HG03439 (cell line): ENCODE data around the gene TSPAN15.

Source experiments
- ATAC-seq: cut with Tn5 transposase; IDR thresholded peaks from one replicate; pipeline ENCODE4 v1.9.1; 2021; ENCODE audit warnings: mild to moderate bottlenecking, moderate library complexity; ENCODE audit not compliant: unreplicated experiment

TSPAN15 gene

DNA sequence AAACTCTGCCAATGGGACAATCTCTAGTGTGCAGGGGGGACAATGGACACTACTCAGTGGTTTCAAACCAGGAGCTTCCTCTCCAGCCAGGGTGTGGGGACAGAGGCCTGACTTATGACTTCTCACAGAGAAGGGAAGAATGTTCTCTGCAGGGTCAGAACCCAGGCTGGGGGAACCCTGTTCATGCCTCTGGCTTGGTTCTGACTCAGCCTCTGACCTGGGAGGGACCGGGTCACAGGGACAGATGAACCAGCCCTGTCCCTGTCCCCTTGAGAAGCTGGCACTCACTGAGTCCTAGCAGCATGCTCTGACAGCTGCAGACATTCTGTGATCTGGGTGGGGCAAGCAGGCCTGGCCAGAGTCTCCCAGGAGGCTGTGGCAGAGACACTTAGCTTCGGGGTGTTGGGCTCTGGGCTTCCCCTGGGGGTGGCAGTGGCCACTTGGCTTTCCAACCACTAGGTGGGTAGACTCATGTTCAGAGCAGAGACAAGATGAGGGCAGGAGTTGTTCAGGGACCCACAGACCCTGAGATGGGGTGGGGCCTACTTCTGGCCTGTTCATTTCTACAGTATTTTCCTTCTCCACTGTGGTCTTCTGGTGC is 13.6 kb downstream of the TSPAN15 start:
- no peak for ATAC-seq

DNA sequence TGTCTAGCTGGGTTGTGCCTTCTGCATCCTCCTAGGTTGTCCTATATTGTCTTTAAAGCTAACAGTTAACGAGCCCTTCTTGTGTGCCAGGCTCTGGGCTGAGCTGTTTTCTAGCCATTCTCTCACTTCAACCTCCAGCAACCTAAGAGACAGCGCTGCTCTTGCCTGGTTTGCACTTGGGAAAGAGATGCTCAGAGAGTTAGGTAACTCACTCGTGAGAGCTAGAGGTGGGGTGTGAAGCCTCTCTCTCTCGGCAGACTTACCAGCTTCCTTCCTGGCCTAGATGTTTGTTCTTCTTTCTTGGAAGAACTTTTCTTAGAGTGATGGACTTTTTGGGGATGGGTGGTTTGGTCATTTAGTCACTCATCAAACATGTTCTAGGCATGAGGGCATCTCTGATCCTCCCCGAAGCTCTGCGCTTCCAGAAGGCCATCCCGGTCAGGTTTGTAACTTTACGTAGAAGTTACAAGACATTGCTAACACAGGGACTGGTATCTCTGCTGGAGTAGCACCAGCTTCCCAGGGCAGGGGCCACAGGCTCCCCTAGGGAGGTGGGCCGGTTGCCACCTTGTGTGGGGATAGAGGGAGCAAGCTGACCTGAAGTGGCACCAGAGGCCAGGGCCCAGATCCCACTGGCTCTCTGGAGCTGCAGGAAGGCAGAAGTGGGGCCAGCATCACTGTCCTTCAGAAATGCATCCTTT is 14.3 kb downstream of the TSPAN15 start:
- ATAC-seq = no peak

DNA sequence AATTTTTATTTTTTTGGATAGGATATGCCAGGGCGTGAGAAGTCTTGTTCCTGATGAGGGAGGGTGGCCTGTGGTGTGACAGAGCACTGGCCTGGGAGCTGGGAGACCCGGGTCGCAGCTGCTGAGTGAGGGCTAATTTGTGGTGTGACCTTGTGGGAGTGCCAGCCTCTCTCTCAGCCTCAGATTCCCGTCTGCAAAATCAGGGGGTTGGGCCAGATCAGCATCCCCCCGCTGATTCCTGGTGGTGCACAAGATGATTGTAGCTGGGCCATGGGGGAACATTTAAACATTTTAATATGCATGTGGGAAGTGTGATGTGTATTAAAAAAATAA is 14.9 kb downstream of the TSPAN15 start:
- no peak for ATAC-seq

DNA sequence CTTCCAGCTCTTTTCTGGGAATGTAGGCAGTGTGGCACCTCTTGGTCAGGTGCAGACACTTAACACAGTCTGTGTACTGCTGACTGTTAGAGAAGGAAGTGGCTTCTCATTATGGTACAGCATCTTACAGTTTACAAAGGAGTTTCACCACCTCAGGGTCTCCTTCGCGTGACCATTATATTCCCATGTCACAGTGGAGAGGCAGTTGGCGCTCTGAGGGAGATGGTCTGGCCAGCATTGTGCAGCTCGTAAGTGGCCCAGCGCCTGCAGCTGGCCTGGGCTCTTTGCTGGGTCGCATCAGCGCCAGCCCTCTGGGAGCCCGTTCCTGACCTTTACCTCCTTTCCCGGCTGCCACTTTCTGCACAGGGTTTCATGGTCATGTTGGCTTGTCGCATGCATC is 15.4 kb downstream of the TSPAN15 start:
- no peak for ATAC-seq

DNA sequence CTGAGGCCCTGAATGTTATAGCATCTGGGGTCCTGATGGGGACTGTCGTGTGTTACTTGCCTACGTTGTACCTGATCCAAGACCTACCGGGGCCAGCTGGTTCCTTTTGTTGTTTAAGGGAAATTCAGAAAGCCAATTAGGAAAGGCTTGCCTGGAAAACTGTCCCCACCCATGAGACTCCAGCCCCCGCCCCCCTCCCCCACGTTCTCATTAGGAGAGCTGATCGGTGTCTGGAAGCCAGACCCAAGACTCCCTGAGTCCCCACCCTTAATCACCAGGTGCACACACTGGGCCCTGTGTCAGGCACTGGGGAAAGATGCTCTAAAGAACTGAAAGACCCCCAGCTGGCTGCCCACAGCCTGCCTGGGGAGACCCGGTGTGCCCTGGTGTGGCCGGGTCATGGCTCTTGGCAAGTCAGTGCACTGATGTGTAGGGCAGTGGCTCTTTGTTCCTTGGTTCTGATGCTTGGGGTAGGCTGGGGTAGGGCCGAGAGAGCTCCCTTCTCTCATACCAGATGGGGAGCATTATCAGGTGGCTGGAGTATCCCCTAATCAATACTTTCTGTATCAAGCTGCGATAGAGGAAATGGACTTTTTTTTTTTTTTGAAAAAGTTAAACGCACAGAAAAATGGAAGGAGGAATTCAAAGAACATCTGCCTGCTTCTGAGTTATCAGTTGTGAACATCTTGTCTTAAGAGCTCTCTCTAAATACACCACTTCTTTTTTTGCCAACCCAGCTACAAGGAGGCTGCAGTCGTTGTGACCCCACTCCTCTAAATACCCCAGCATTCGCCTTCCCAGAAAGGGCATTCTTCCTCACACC is 16.9 kb downstream of the TSPAN15 start:
- ATAC-seq = no peak

DNA sequence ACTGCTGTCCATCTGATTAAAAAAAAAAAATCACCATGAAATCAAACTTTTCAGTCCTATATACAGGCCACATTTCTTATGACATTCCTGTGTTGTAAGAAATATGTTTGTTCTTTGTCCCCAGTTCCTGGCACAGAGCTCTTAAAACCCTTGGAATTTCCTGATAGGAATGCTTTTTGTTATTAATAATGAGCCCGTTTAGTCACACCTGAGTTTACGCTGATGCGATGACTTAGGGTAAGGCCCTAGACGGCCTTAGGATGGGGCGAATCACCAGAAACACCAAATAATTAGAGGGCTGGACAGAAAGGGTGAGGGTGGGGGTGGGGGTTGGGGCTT is 17.5 kb downstream of the TSPAN15 start:
- no peak for ATAC-seq

DNA sequence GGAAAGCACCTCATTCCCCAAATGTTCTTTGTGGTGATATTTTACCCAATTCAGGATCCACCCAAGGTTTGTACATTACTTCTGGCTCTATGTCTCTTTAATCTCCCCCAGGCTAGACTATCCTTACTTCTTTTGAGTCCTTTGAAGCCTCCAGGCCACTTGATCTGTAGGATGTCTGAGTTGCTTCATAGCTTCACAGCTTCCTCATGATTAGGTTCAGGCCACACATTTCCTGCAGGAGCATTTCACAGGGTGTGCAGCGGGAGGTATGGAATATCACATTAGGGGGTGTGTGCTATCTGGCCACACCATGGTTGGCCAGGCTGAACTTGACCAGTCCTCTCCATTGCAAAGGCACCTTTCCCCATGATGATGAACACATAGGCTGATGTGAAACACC is 18.7 kb downstream of the TSPAN15 start:
- no peak for ATAC-seq

DNA sequence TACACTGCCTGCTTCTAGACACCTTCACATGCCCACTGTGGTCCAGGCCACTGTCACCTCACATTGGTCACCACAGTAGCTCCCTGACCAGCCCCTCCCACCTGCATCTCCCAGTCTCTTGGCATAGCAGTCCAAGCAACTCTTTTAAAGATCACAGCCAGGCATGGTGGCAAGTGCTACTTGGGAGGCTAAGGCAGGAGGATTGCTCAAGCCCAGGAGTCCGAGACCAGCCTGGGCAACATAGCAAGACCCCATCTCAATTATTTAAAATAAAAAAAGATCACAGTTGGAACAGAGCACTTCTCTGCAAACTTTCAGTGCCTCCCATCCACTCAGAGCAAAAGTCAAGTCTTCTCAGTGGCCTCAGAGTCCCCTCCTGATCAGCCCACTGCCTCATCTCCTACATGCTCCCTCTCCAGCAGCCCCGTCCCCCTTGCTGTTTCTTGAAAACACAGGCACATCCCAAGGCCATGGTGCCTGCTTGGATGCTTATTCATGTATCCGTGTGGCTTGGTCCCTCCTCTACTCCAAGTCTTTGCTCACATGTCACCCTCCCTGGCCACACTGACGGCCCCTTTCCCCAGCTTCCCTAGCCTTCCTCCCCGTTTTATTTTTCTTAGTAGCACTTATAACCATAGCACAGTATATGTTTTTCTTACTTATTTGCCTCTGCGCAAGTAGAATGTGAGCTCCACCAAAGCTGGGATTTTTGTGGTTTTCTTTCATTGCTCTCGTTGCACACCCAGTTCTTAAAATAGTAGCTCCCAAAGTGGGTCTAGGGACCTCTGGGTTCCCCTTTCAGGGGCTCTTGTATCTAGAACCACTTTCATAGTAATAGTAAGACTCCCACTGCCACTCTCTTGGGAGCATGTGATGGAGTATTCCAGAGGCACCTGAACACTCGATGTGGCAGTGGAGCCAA is 19.5 kb downstream of the TSPAN15 start:
- no peak for ATAC-seq

DNA sequence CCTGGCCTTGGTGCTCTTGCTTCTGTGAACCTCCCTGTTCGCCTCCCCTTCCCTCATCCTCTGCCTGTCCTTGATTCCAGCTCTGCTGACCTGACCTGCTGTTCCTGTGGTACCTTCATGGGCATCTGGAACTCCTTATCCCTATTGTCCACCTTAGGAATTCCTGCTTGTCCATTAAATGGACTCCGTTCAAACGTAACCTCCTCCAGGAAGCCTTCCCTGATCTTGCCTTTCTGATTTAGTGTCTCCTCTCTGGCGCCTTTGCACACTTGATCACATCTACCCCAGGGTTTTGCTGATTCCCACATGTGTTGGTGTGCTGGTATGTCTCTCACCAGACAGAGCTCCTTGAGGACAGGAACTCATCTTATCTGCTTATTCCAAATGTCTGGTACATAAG is 20.9 kb downstream of the TSPAN15 start:
- ATAC-seq = no peak

DNA sequence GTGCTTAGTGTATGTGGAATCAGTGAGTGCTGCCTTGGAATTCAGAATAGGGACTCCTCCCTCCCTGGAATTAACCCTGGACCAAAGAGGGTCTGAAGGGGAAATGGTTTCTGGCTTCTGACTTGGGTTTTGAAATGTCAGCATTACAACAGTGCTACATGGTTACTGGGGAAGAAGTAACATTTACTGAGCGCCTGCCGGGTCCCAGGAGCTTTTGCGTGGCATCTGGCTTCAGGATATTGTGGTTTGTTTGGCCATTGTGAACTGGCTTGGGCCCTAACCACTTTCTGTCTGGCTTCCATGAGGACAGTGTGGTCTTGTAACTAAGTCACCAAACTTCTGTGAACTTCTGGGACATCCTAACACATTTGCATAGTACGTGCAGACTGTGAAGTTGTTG is 21.3 kb downstream of the TSPAN15 start:
- no peak for ATAC-seq

DNA sequence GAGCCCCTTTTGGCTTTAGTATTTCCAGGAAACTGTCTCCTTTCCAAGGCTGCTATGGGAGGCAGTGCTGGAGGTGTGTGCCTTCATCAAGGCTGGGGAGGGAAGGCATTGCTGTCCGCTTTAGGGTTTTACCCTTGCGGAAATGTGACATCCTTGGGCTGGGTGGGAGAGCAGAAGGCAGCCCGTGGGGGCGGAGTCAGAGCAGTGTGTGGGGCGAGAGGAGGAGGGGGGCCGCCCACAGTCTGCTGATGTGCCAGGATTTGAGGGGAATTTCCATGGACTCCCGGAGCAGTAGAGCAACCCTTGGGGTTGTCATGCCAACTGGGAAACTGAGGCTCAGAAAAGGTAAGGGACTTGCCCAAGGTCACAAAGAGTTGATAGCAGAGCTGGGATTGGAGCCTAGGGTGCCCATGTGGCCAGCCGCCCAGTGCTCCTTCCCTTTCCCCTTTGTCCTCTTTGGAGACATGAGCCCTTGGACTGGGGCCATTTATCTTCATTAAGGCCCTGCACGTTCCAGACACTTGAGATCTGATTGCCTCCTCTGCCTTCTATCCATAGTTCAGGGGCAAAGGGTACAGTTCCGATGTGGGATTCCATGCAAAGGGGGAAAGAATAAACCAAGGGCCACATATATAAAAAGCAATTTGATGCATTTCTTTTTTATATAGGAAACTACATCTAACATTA is 22.2 kb downstream of the TSPAN15 start:
- ATAC-seq = no peak

DNA sequence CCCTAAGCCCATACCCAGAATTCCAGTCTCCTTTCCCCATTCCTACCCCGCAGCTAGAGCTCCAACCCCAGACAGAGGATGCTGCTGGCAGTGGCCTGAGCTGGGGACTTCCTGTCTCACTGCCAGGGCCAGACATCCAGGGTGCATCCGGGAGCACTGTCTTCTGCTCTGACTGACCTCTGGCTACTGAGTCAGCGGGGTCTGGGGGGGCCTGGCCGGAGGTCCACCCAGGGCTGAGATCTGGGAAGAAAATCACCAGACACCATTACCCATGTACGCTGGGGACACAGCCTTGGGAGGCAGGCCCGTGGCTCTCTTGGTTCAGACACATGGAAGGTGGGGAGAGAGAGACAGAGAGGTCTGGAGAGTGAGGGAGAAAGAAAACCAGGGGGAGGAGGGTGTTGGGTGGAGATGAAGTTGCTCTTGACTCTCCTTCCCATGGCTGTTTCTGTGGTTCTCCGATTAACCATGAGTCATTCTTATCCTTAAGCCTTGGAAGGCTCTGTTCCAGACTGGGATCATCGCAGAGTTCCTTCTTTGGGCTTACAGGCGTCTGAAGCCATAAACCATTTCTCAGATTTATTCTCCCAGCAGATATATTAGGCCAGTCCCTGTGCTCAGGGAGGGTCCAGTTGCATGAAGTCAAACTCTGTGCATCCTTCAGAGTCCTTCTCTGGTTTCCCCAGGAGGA is 23.6 kb downstream of the TSPAN15 start:
- ATAC-seq = no peak

DNA sequence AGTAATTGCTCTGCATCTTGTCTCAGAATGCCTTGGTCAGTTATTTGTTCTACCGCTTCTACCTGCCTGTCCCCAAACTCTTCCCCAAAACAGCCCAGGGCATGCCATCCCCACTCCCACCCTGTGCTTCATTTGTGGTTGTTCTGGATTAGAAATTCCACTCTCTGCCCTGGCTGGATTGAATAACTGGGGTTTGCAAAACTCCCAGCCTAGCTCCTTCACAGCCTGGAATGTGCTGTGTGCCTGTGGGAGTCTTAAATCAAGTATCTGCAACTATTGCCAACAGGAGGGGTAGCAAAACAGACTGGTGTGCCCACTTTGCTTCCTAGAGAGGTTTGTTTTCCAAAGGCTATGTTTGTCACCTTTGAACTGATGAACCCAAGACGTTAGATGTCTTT is 24.2 kb downstream of the TSPAN15 start:
- ATAC-seq = no peak

DNA sequence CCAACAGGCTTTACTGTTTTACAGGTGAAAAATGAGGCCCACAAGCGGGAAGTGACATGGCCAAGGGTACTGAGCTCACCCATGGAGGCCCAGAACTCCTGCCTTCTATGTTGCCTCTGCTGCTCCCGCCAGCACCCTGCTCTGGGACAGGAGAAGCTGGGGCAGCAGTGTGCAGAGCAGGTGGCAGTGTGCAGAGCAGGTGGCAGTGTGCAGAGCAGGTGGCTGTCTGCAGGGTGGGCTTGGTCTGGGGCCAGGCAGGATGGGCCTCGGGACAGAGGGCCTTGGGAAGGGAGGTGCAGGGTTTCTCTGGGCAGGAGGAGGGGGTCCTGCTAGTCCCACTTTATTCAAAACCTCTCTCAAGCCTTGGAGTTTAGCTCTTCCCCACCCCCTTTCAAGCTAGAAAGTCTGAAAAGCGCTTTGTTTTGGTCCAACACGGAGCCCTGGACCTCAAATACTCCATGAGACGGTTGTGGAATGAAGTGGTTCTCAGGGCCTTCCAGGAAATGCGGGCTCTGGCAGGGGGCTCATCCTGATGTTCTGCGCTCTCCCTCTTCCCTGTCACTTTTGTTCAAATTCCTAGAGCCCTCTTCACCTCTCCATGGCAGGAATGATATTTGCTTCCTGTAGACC is 26.8 kb downstream of the TSPAN15 start:
- no peak for ATAC-seq

DNA sequence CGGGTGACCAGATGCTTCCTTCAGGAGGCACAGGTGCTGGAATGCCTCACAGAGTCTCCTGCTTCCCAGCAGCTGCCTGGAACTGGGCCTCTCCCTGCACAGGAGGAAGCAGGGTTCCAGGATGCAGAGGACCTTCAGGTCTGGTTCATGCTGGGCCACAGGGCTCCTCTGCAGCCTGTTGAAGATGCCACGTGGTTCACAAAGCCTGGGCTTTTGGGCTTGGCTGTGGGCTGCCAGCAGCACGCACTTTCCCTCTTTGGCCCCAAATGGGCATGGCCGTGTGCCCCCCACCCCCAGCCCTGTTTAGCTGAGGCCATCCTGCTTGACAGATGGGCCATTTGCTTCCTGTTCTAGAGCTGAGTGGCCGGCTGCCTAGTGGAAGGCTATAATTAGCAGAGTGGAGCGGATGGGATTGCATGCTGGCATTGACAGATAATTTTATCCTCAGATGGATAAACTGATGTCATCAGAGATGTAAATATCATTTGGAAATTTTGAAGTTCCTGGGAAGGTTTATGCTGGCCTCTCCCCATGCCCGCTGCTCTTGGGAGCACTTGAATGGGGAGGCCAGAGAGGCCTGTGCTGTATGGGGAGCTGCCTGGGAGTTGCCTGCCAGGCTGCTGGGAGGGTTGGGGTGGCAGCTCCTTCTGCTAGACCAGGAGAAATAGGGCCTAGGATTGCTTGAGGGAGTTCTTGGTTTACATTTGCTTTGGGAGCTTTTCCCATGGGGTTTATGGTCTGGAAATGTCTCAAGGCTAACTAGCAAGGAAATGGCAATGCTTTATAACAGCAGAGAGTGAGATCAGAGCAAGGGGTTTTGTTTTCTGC is 28.2 kb downstream of the TSPAN15 start:
- ATAC-seq = no peak

DNA sequence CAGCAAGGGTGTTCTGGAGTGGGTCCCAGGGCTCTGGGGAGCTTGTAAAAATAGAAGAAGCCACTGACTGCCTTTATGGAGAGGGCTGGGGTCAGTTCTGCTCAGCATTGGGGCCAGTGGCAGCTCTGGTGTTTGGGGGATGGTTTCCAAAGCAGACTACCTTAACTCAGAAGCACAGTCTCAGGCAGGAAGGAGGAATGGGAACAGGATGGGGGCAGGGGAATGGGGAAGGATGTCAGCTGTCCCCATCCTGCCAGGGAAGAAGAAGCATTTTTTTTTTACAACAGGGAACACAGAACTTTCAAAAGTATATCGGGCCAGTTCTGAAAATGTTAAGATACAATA is 28.8 kb downstream of the TSPAN15 start:
- no peak for ATAC-seq

DNA sequence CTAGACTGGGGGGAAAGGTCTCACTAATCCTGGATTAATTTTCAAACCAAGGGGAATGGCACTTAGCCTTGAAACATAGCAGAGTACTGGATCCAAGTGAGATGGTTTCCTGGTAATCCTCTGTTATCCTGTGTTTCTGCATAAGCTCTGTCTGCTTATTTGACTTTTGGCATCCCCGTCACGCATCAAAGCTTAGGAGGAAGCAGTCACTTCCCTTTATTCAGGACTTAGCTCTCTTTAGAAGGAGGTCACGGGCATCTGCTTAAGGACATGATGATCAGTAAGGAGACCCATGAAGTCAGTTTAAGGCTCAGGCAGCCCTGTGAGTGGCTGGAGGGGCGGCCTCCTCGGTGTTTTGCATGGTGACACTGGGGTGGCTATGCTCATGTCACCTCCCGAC is 30.0 kb downstream of the TSPAN15 start:
- ATAC-seq = no peak

DNA sequence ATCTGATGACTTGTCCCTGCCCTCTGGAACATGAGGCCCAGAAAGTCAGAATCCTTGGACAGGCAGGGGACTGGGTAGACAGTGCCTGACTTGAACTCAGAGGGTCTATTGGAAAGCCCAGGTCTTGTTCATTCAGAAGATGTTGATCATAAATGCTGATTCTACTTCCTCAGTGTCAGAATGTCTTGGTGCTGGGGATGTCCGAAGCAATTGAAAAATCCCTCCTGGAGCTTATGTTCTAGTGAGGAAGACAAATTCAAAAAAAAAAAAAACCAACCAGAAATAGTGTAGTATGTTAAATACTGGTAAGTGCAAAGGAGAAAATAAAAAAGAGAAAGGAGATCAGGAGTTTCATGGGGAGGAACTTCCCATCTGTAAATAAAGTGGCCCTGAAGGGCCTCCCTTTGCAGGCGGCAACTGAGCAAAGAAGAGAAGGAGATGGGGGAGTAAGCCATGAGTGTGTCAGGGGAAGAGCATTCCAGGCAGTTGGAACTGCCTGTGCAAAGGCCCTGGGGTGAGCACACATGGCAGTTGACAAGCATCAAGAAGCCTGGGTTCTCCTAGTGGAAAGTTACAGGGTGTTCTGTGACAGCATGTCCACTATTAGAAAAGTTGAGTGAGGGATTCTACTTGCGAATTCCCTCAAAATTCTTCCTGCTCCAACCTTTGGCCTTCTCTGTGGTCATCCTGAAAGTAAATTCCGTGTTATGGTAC is 30.7 kb downstream of the TSPAN15 start:
- ATAC-seq = no peak
